CD4-positive, alpha-beta T cell treated with Interleukin-21 for 1 hour (primary cell): ENCODE measurements around the gene EFL1.
"Not testable (repeated sequence)": the region's sequence is repeated elsewhere in the genome, so short reads cannot be mapped to it uniquely, and the experiment has no call there.

Experiments
- DNase-seq: peaks from one replicate; pipeline ENCODE4 v3.0.0-alpha.2; 2020

EFL1 gene

GRCh38 chr15:82275410-82275809 lies 12.9 kb upstream of the EFL1 start:
- no peak for DNase-seq

GRCh38 chr15:82272154-82272553 lies 9.6 kb upstream of the EFL1 start:
- no peak for DNase-seq

DNA sequence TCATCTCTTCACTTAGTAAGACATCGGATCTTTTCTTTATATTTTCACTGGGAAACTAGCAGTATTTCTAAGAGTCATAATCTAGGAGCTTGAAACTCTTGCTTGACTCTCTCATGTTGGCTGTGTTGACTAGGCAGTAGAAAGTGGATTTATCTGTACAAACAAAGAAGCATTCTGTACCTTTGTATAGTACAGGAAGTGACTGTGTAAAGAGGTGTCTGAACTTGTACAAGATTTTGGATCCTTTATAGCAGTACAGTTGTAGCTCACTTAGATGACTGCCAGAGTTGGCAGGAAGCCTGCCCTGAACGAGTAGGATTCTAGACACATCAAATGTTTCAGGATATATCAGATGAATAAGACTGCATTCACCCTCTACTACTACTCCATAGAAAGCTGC lies 5.9 kb upstream of the EFL1 start:
- not testable (repeated sequence) for DNase-seq

DNA sequence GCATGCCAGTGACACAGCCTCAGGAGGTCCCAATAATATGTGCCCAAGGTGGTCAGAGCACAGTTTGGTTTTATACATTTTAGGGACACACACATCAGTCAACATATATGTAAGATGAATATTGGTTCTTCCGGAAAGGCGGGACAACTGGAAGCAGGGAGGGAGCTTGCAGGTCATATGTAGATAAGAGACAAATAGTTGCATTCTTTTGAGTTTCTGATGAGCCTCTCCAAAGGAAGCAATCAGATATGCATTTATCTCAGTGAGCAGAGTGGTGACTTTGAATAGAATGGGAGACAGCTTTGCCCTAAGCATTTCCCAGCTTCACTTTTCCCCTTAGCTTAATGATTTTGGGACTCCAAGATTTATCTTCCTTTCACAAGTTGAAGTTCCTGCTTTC lies 4.6 kb upstream of the EFL1 start:
- DNase-seq, result not testable (repeated sequence)

DNA sequence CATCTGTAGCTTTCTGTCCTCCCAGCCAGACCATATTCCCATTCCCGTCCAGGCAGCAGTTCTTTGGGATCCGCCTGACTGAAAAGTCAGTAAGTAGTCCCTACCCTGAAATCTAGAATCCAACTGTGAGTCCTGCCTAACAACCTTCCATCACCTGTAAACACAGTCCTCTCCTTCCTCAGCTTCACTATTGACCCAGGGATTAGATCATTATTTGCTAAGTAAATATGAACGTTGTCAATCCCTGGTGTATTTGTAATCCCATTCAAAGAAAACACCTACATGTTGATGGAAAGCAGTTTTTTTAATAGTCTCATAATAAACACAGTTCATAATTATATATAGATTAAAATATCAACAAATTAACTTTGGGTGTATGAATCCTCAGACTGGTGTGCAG lies 816 bp upstream of the EFL1 start:
- no peak for DNase-seq

- DNase-seq, result peak; percentile 14
These were observed 740 bp downstream of the EFL1 start for GRCh38 chr15:82261566-82262421.

GRCh38 chr15:82248261-82248660 lies 14.3 kb downstream of the EFL1 start:
- DNase-seq, result not testable (repeated sequence)

DNA sequence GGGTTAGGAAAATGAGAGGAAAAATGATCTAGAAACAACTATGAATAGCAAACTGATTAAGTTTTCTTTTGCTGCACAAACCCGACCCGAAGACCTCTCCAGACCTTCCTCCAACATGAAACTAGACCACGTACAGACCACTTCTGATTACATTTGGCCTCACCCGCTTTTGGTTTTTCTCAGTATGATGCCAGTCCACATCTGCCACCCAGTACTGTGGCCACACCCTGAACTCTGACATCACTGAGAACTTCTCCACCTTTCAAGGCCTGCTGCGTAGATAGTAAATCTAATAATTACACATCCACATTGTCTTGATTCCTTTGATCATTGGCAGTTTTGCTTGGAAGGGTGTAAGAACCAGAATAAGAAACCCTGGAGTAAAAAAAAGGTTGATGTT lies 16.6 kb downstream of the EFL1 start:
- not testable (repeated sequence) for DNase-seq

DNA sequence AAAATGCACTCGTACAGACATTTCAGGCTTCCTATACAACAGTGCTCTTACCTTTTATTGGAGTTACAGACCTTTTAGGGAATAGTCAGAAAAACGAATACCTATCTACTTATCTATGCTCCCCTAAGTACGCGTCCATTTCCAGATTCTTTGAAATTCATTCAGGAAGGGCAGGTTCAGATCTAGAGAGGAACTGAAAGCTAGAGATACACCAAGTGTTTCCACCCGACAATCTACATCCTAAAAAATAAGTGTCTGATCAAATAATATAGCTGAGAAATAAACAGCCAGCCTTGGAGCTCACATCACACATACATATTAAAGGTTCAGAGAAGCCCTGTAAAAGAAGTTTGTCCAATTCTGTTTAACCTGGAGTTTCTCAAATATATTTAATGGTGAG lies 18.9 kb downstream of the EFL1 start:
- not testable (repeated sequence) for DNase-seq

- not testable (repeated sequence) for DNase-seq
These were observed 20.6 kb downstream of the EFL1 start for GRCh38 chr15:82241836-82242499.

- no peak for DNase-seq
These were observed 22.7 kb downstream of the EFL1 start for GRCh38 chr15:82239685-82240391.

GRCh38 chr15:82237944-82238534 lies 24.5 kb downstream of the EFL1 start:
- DNase-seq, result not testable (repeated sequence)

DNA sequence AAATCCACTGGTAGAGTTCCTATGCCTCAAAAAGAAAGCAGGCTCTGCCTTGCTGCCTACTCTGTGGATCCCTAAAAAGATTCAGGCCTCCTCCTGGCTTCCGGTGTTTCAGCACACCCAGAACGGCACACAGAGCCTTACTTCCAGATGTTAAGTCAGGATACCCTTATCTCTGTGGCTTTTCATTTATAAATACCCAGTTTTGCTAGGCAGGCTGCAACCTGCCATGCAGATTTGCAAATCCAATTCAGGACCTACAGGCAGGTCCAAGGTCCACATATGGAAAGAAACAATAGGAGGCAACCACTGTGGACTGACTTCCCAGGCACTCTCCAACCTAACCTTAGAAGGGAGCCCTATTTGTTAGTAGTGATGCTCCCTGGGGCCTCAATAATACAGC lies 30.7 kb downstream of the EFL1 start:
- DNase-seq, result no peak

- DNase-seq, result no peak
These were observed 31.3 kb downstream of the EFL1 start for GRCh38 chr15:82231233-82231632.

- no peak for DNase-seq
These were observed 33.8 kb downstream of the EFL1 start for GRCh38 chr15:82228750-82229149.

DNA sequence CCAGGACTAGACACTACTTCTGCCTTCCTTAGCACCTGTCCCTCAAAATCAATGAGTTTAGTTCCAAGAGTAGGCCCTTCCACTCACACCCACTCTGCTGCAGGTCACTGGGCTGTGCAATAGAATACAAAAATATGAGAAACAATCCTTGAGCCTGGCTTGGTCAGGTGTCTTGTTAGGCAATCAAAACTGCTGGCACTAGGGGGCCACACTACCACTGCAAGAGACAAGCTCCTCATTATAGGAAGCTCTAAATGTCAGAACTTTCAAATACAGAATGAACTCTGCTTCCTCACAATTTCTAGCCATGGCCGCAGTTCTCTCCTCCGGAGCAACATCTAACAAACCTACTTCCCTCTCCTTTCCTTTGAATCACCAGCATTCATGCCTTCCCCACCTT lies 41.0 kb downstream of the EFL1 start:
- peak; percentile 22 for DNase-seq

DNA sequence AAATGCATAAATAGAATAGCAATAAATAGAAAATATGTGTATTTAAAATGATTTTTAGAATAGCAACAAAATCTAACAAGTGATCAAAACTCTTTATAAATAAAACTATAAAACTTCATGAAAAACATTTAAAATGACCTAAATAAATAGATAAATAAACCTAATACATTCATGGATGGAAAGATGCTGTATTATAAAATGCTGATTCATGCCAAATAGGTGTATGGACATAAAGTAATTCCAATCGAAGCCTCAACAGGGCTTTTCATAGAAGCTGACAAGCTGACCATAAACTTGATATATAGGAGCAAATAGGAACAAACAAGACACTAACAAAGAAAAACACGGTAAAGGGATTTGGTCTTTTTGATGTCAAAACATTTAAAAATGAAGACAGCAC lies 46.4 kb downstream of the EFL1 start:
- not testable (repeated sequence) for DNase-seq

GRCh38 chr15:82212201-82212600 lies 50.3 kb downstream of the EFL1 start:
- DNase-seq, result not testable (repeated sequence)

GRCh38 chr15:82210066-82210597 lies 52.4 kb downstream of the EFL1 start:
- not testable (repeated sequence) for DNase-seq

DNA sequence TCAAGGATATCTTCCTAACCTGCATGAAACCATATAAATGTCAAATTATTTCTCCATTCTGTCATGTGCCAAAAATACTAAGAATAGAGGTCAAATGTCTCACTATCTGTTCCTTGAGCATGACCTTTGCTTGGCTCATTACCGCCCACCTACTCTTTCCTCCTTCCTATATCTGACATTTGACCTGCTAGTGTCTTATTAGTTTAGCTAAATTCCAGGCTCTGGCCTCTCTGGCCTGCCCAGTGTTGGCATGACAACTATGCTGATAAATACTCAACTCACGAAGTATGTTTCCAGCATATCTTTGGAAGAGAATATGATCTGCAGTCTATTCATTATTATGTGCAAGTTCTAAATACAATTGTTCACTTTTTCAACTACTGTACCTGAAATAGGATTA lies 58.0 kb downstream of the EFL1 start:
- not testable (repeated sequence) for DNase-seq

DNA sequence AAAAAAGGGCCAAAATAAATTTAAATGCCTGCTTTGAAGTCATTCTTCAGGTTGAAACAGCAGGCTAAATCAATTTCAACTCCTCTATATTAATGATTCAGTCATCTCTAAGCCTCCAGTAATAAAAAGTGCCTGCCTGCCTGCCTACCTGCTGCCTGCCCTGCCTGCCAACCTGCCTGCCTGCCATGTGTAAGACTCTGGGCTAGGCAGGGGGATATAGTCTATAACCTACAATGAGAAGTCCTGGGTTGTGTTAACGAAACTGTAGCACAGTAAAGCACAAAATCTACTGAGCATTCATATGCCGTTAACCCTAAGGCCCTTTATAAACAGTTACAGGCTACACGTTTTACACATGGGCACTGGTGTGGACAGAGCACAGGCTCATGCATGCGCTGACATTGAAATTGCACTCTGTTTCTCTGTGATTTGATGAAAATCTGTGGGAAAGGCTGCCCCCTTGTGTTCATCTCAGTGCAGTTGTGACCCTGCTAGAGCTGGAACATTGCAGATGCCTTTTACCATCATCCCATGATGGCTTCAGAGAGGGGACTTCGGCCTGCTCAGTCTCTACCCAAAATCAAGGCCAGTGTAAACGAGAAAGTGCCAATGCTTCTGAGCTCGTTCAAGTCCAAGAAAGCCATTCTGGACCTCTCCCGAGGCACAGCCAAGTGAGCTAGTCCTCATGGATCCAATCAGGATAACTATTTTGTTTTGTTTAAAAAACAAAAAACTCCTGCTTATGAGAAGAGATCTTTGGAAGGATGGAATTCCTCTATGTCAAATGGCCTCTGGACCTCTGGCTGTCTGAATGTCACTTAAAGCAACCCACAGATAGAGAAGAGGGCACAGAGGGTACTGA lies 64.6 kb downstream of the EFL1 start:
- DNase-seq, result peak; percentile 59

DNA sequence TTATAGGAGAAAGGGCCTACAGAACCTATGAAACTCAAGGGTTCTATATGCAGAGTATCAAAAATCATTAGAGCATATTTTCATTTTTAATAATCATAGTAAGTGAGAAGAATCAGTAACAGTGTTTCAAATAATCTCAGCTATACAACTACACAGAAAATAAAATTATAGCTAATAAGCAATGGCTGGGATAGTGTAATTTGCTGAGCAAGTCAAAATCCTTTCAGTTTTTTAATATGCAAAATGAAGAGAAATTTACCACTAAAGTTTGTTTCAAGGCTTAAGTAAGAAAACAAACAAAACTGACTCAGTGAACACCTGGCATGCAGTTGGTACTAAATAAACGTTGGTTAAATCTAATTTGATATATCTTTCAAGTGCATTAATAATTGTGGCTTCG lies 66.2 kb downstream of the EFL1 start:
- DNase-seq, result no peak
